GM12891 (cell line): ENCODE data around the gene TAP1.

Experiments
- POLR2A ChIP-seq: IDR thresholded peaks from 2 replicates; pipeline ENCODE4 v1.6.1; 2011; ENCODE audit warnings: low read depth, low read length, control low read depth
- POLR2AphosphoS5 ChIP-seq: IDR thresholded peaks from 2 replicates; pipeline ENCODE4 v1.6.1; 2011; ENCODE audit warnings: low read depth, low read length, control low read depth
- POU2F2 ChIP-seq: IDR thresholded peaks from 2 replicates; pipeline ENCODE4 v1.6.1; 2011; ENCODE audit warnings: low read depth, mild to moderate bottlenecking, control low read depth, low read length, moderate library complexity
- SPI1 ChIP-seq: IDR thresholded peaks from 2 replicates; pipeline ENCODE4 v1.6.1; 2011; ENCODE audit warnings: low read depth, low read length, control low read depth
- TAF1 ChIP-seq: IDR thresholded peaks from 2 replicates; pipeline ENCODE4 v1.6.1; 2011; ENCODE audit warnings: low read depth, low read length, control low read depth

- TF ChIP-seq POLR2A (no peak), TAF1 (no peak), POLR2AphosphoS5 (no peak), SPI1 (no peak), POU2F2 (no peak)
Measured at GRCh38 chr6:32879691-32880090, 26.2 kb upstream of the TAP1 start.
